Measurements from ENCODE around the gene RD3L.

- TF ChIP-seq CTCF (IDR thresholded peaks at IDR 0.05; ENCODE audit: borderline replicate concordance, extremely low read depth, low read length, poor library complexity, severe bottlenecking) (no peak), EZH2 (IDR thresholded peaks at IDR 0.05; ENCODE audit: borderline replicate concordance, low read depth, low read length, severe bottlenecking) (no peak)
Observed at GRCh38 chr14:103910984-103911383, 31.3 kb downstream of the RD3L start.

Measured in DND-41 (cell line).